ENCODE measurements around the gene UBFD1. TPM values are rescaled to one million over a fixed set of nuclear protein-coding genes. Genes with fewer than 3 reads are reported as not detected.

UBFD1 gene
- total and polyA plus RNA-seq, 2 of the 8 experiments (the other 6 are each of a cell fraction or from before 2014, with no cell fraction given) = 66.3 to 106 TPM

GRCh38 chr16:23521037-23521743, 36.3 kb upstream of the UBFD1 start (continued):
- no peak for TF ChIP-seq CHD7 (IDR thresholded peaks at IDR 0.05; ENCODE audit: insufficient replicate concordance, low read length)
- TF ChIP-seq FOSL1 (IDR thresholded peaks at IDR 0.05; ENCODE audit: insufficient read depth, low read depth, low read length) = no peak
- no peak for TF ChIP-seq EGR1 (IDR thresholded peaks at IDR 0.05; ENCODE audit: borderline replicate concordance, low read depth, low read length)
- TF ChIP-seq GABPA (IDR thresholded peaks at IDR 0.05; ENCODE audit: borderline replicate concordance, insufficient read depth, low read length) = no peak
- no peak for TF ChIP-seq ASH2L (IDR thresholded peaks at IDR 0.05; ENCODE audit: low read length)

Measured in H1 (cell line).